Measurements from ENCODE around the gene DIDO1.

- TF ChIP-seq CTCF (IDR thresholded peaks at IDR 0.05), result no peak
- TF ChIP-seq POLR2A (IDR thresholded peaks at IDR 0.05), result no peak
Observed at GRCh38 chr20:62946918-62947317, 20.6 kb upstream of the DIDO1 start.

Data from Peyer's patch (tissue), 4 donors.